H9 (cell line): ENCODE data around the gene DAPP1. TPM values are rescaled to one million over a fixed set of nuclear protein-coding genes. Genes with fewer than 3 reads are reported as not detected.

Experiments used
- DNase-seq: peaks from one replicate; pipeline ENCODE4 v3.0.0-alpha.2; 2017
- H2AFZ ChIP-seq: one replicate; pipeline ENCODE4 v1.6.1; 2013; ENCODE audit warnings: mild to moderate bottlenecking, low read length, control low read depth, moderate library complexity
- H2AK5ac ChIP-seq: 2 replicates; pipeline ENCODE4 v1.6.1; 2013; ENCODE audit warnings: low read length, control low read depth, mixed read lengths; ENCODE audit not compliant: insufficient read length
- H2BK120ac ChIP-seq: one replicate; pipeline ENCODE4 v1.6.1; 2013; ENCODE audit warnings: low read depth, mild to moderate bottlenecking, low read length, control low read depth, inconsistent platforms; ENCODE audit not compliant: poor library complexity, severe bottlenecking
- H2BK12ac ChIP-seq: 2 replicates; pipeline ENCODE4 v1.6.1; 2013; ENCODE audit warnings: low read length, control low read depth, mixed read lengths, low read depth; ENCODE audit not compliant: insufficient read length
- H2BK15ac ChIP-seq: 2 replicates; pipeline ENCODE4 v1.6.1; 2013; ENCODE audit warnings: low read depth, low read length, control low read depth
- H2BK20ac ChIP-seq: one replicate; pipeline ENCODE4 v1.6.1; 2013; ENCODE audit warnings: low read depth, mild to moderate bottlenecking, low read length, control low read depth, inconsistent platforms; ENCODE audit not compliant: poor library complexity, severe bottlenecking
- H2BK5ac ChIP-seq: 2 replicates; pipeline ENCODE4 v1.6.1; 2013; ENCODE audit warnings: low read length, control low read depth, mixed read lengths; ENCODE audit not compliant: insufficient read length
- H3K14ac ChIP-seq: 2 replicates; pipeline ENCODE4 v1.6.1; 2013; ENCODE audit warnings: low read length, control low read depth; ENCODE audit not compliant: insufficient read depth
- H3K18ac ChIP-seq: 2 replicates; pipeline ENCODE4 v1.6.1; 2013; ENCODE audit warnings: low read depth, mild to moderate bottlenecking, mixed read lengths, low read length, control low read depth; ENCODE audit not compliant: insufficient read length
- H3K23ac ChIP-seq: 2 replicates; pipeline ENCODE4 v1.6.1; 2013; ENCODE audit warnings: low read length, control low read depth, mixed read lengths, low read depth; ENCODE audit not compliant: insufficient read length
- H3K23me2 ChIP-seq: 2 replicates; pipeline ENCODE4 v1.6.1; 2013; ENCODE audit warnings: low read depth, mild to moderate bottlenecking, mixed read lengths, low read length, control low read depth; ENCODE audit not compliant: insufficient read length, poor library complexity, severe bottlenecking
- H3K27ac ChIP-seq: 2 replicates; pipeline ENCODE4 v1.5.1; 2013; ENCODE audit warnings: low read length, control low read depth, mixed read lengths, low read depth; ENCODE audit not compliant: insufficient read length
- H3K27me3 ChIP-seq: 2 replicates; pipeline ENCODE4 v1.6.1; 2013; ENCODE audit warnings: low read length, control low read depth, inconsistent platforms; ENCODE audit not compliant: insufficient read depth
- H3K4ac ChIP-seq: 2 replicates; pipeline ENCODE4 v1.6.1; 2013; ENCODE audit warnings: low read depth, mild to moderate bottlenecking, control low read depth, inconsistent platforms, low read length, moderate library complexity
- H3K4me1 ChIP-seq: 2 replicates; pipeline ENCODE4 v1.6.1; 2013; ENCODE audit warnings: low read length, control low read depth, inconsistent platforms; ENCODE audit not compliant: insufficient read depth
- H3K4me2 ChIP-seq: 2 replicates; pipeline ENCODE4 v1.6.1; 2013; ENCODE audit warnings: low read length, control low read depth, mixed read lengths; ENCODE audit not compliant: insufficient read length, insufficient read depth
- H3K56ac ChIP-seq: 2 replicates; pipeline ENCODE4 v1.6.1; 2013; ENCODE audit warnings: low read depth, mild to moderate bottlenecking, mixed read lengths, low read length, control low read depth; ENCODE audit not compliant: insufficient read length
- H3K79me1 ChIP-seq: 2 replicates; pipeline ENCODE4 v1.6.1; 2013; ENCODE audit warnings: low read depth, mild to moderate bottlenecking, moderate library complexity, low read length, control low read depth, inconsistent platforms; ENCODE audit not compliant: insufficient read depth, poor library complexity, severe bottlenecking
- H3K79me2 ChIP-seq: 2 replicates; pipeline ENCODE4 v1.6.1; 2013; ENCODE audit warnings: low read length, control low read depth, inconsistent platforms; ENCODE audit not compliant: insufficient read depth
- H3K9ac ChIP-seq: 2 replicates; pipeline ENCODE4 v1.6.1; 2013; ENCODE audit warnings: low read length, control low read depth, mixed read lengths; ENCODE audit not compliant: insufficient read length; ENCODE audit errors: extremely low read depth
- H3K9me3 ChIP-seq: one replicate; pipeline ENCODE4 v1.6.1; 2013; ENCODE audit warnings: low read depth, low read length, inconsistent platforms; ENCODE audit not compliant: control insufficient read depth
- H3T11ph ChIP-seq: one replicate; pipeline ENCODE4 v1.6.1; 2013; ENCODE audit warnings: mild to moderate bottlenecking, low read length, control low read depth, inconsistent platforms
- H4K20me1 ChIP-seq: one replicate; pipeline ENCODE4 v1.6.1; 2013; ENCODE audit not compliant: control insufficient read depth, insufficient read length, insufficient read depth
- H4K5ac ChIP-seq: 2 replicates; pipeline ENCODE4 v1.6.1; 2013; ENCODE audit warnings: low read depth, mild to moderate bottlenecking, mixed read lengths, low read length, control low read depth; ENCODE audit not compliant: insufficient read length
- H4K8ac ChIP-seq: replicated peaks from 2 replicates; pipeline ENCODE4 v1.6.1; 2013; ENCODE audit warnings: low read length, control low read depth, mixed read lengths, low read depth; ENCODE audit not compliant: insufficient read length
- H4K91ac ChIP-seq: 2 replicates; pipeline ENCODE4 v1.6.1; 2013; ENCODE audit warnings: low read depth, mild to moderate bottlenecking, moderate library complexity, mixed read lengths, low read length, control low read depth; ENCODE audit not compliant: insufficient read length
- H3K27ac Mint-ChIP-seq, 3 experiments: 2 replicates in 2 of 3; 3 replicates in 1 of 3; pipeline ENCODE4 v1.8.0; 2020 to 2021; ENCODE audit warnings: mixed read lengths in 3 of 3, mild to moderate bottlenecking in 1 of 3, moderate library complexity in 1 of 3
- H3K27me3 Mint-ChIP-seq: 2 replicates; pipeline ENCODE4 v1.8.0; 2021; ENCODE audit warnings: low read depth, mild to moderate bottlenecking, moderate library complexity, mixed read lengths
- H3K36me3 Mint-ChIP-seq, 3 experiments: 2 replicates in 2 of 3; 3 replicates in 1 of 3; pipeline ENCODE4 v1.8.0; 2020 to 2021; ENCODE audit warnings: low read depth in 3 of 3, mixed read lengths in 3 of 3; ENCODE audit not compliant: insufficient read depth in 1 of 3
- H3K4me1 Mint-ChIP-seq, 2 experiments: 2 replicates each; pipeline ENCODE4 v1.8.0; 2020; ENCODE audit warnings: mixed read lengths in 2 of 2
- H3K4me3 Mint-ChIP-seq, 2 experiments: 2 replicates in 1 of 2; 3 replicates in 1 of 2; pipeline ENCODE4 v1.8.0; 2020 to 2021; ENCODE audit warnings: mild to moderate bottlenecking in 2 of 2, mixed read lengths in 2 of 2, moderate library complexity in 1 of 2
- H3K9me3 Mint-ChIP-seq, 2 experiments: 2 replicates in 1 of 2; 3 replicates in 1 of 2; pipeline ENCODE4 v1.8.0; 2020; ENCODE audit warnings: mild to moderate bottlenecking in 2 of 2, mixed read lengths in 2 of 2, moderate library complexity in 1 of 2
- CTCF ChIP-seq: fragments of 200-600 bp; sonication (generic); conservative IDR thresholded peaks from 3 replicates; pipeline ENCODE4 v1.8.0; 2021; ENCODE audit warnings: antibody characterized with exemption, mild to moderate bottlenecking
- WGBS: extraction: QIAGEN DNeasy Blood & Tissue Kit; methylation state at CpG from one replicate; pipeline ENCODE4 v1.1.7; 2013; ENCODE audit warnings: missing lambda C conversion rate, low lambda C conversion rate, mixed read lengths; ENCODE audit not compliant: insufficient read length; ENCODE audit errors: extremely low coverage; 5-methylcytosine and 5-hydroxymethylcytosine counted together
- total RNA-seq: library from RNA; stranded (reverse); gene quantifications from 2 replicates; pipeline ENCODE4 v1.2.1, GENCODE V29; 2021

DAPP1 gene
- total RNA-seq, 1 experiment from 2014 or later, result not detected

GRCh38 chr4:99859618-99860017, 43.0 kb downstream of the DAPP1 start:
- H2BK15ac ChIP-seq, result no peak overlapping the region
- no peak overlapping the region for H2AFZ ChIP-seq
- Mint-ChIP-seq H3K9me3 (no peaks in the 10 kb centered on the region), H3K36me3 (no peaks in the 10 kb centered on the region), H3K4me3 (no peak overlapping the region), H3K27ac (no peak overlapping the region; a peak in 1 of 7 replicates), H3K4me1 (peaks cover 7 to 11% of the 10 kb centered on the region in 2 experiments), H3K27me3 (no peaks in the 10 kb centered on the region)
- H3K23me2 ChIP-seq, result no peaks in the 10 kb centered on the region
- H3K79me2 ChIP-seq, result no peaks in the 10 kb centered on the region
- no peak overlapping the region for H3K4ac ChIP-seq
- no CpG with 5 or more reads among the region's 2 CpGs for WGBS
- no peak overlapping the region for H4K5ac ChIP-seq
- no peaks in the 10 kb centered on the region for H3K9me3 ChIP-seq
- no peaks in the 10 kb centered on the region for H3K79me1 ChIP-seq
- H3K56ac ChIP-seq, result no peak overlapping the region
- H3K18ac ChIP-seq, result no peak overlapping the region
- no peak overlapping the region for H3K23ac ChIP-seq
- H4K8ac ChIP-seq, result no peak overlapping the region
- no peaks in the 10 kb centered on the region for H3K27me3 ChIP-seq
- no peak for TF ChIP-seq CTCF
- H3K4me2 ChIP-seq, result no peak overlapping the region
- H3K4me1 ChIP-seq, result no peaks in the 10 kb centered on the region
- H4K91ac ChIP-seq, result no peak overlapping the region
- no peak overlapping the region for H3K9ac ChIP-seq
- H3K14ac ChIP-seq, result no peak overlapping the region
- no peak overlapping the region for H3T11ph ChIP-seq
- no peak overlapping the region for H2BK120ac ChIP-seq
- no peak overlapping the region for H2BK20ac ChIP-seq
- H3K27ac ChIP-seq, result no peak overlapping the region
- H4K20me1 ChIP-seq, result no peaks in the 10 kb centered on the region
- H2BK12ac ChIP-seq, result peak overlapping the region; percentile 10
- no peak overlapping the region for H2AK5ac ChIP-seq
- no peak overlapping the region for H2BK5ac ChIP-seq
- no peak for DNase-seq
